GM12874 (cell line): ENCODE data around the gene RRP1B.
A peak's percentile ranks its signal among the peaks of the same experiment; 100 is the strongest.

Experiments used
- CTCF ChIP-seq: IDR thresholded peaks from 2 replicates; pipeline ENCODE4 v1.5.1; 2011; ENCODE audit warnings: low read depth, mild to moderate bottlenecking, control low read depth, low read length, moderate library complexity; ENCODE audit not compliant: insufficient read depth

Gene RRP1B

GRCh38 chr21:43712268-43712942 lies 53.0 kb downstream of the RRP1B start:
- no peak for TF ChIP-seq CTCF

- no peak for TF ChIP-seq CTCF
Observed at GRCh38 chr21:43716376-43717165, 57.2 kb downstream of the RRP1B start.

- TF ChIP-seq CTCF, result no peak
Observed at GRCh38 chr21:43717166-43717853, 58.0 kb downstream of the RRP1B start.

- no peak for TF ChIP-seq CTCF
Observed at GRCh38 chr21:43717967-43718871, 58.9 kb downstream of the RRP1B start.

GRCh38 chr21:43718872-43719747 lies 59.8 kb downstream of the RRP1B start, which contains the start of gene PDXK:
TSS of gene PDXK (plus strand) at chr21:43719129. CDS start at chr21:43719295, 166 bp downstream.
- TF ChIP-seq CTCF, result peak; percentile 32

- TF ChIP-seq CTCF, result no peak
Observed at GRCh38 chr21:43719748-43720538, 60.6 kb downstream of the RRP1B start.
